Mesenteric fat pad (tissue), 1 donor: ENCODE measurements around the gene OR11A1. TPM values are rescaled to one million over a fixed set of nuclear protein-coding genes. Genes with fewer than 3 reads are reported as not detected.

Source experiments
- DNase-seq: peaks from one replicate; pipeline ENCODE4 v3.0.0-alpha.2; 2020; ENCODE audit warnings: low spot score
- long read RNA-seq: library from polyadenylated mRNA; unstranded; transcript quantifications from one replicate; pipeline ENCODE4 v2.0.0, GENCODE V29; 2020
- total RNA-seq: library from RNA; stranded (reverse); fragmentation: NEBNext Ultra II Directional; extraction: Animal tissue kit (Norgen Biotek cat#: 25700); gene quantifications from one replicate; pipeline ENCODE4 v1.2.1, GENCODE V29; 2021
- donor health status: DM: yes; HTN: yes; CAD: no.

The OR11A1 gene
- not detected for total RNA-seq
- long read RNA-seq = 0 reads

- DNase-seq = no peak
Measured at GRCh38 chr6:29456971-29457370, at the start of gene OR11A1, which contains the start of gene OR2H1. TSS of gene OR11A1 (minus strand) at chr6:29457071. CDS start at chr6:29427641, 29,430 bp downstream. TSS of gene OR2H1 (plus strand) at chr6:29457155. CDS start at chr6:29461770, 4,615 bp downstream.

GRCh38 chr6:29506446-29507067, 49.7 kb upstream of the OR11A1 start:
- no peak for DNase-seq

GRCh38 chr6:29505808-29506207, 48.9 kb upstream of the OR11A1 start:
- DNase-seq = no peak

GRCh38 chr6:29504961-29505360, 48.1 kb upstream of the OR11A1 start:
- no peak for DNase-seq

- no peak for DNase-seq
Measured at GRCh38 chr6:29502597-29502996, 45.7 kb upstream of the OR11A1 start.

- no peak for DNase-seq
Measured at GRCh38 chr6:29502181-29502580, 45.3 kb upstream of the OR11A1 start.

- no peak for DNase-seq
Measured at GRCh38 chr6:29501106-29501505, 44.2 kb upstream of the OR11A1 start.

- DNase-seq = no peak
Measured at GRCh38 chr6:29500594-29500993, 43.7 kb upstream of the OR11A1 start.

- peak; percentile 59 for DNase-seq
Measured at GRCh38 chr6:29499704-29500103, 42.8 kb upstream of the OR11A1 start.

GRCh38 chr6:29496961-29497360, 40.1 kb upstream of the OR11A1 start:
- DNase-seq = no peak

- DNase-seq = no peak
Measured at GRCh38 chr6:29495571-29495970, 38.7 kb upstream of the OR11A1 start.

GRCh38 chr6:29494131-29494530, 37.3 kb upstream of the OR11A1 start:
- no peak for DNase-seq

GRCh38 chr6:29493261-29493660, 36.4 kb upstream of the OR11A1 start:
- DNase-seq = no peak

- DNase-seq = no peak
Measured at GRCh38 chr6:29491574-29491973, 34.7 kb upstream of the OR11A1 start.

GRCh38 chr6:29490552-29490951, 33.7 kb upstream of the OR11A1 start:
- DNase-seq = no peak

GRCh38 chr6:29490055-29490454, 33.2 kb upstream of the OR11A1 start:
- DNase-seq = no peak

GRCh38 chr6:29489286-29489685, 32.4 kb upstream of the OR11A1 start:
- DNase-seq = no peak

GRCh38 chr6:29488874-29489273, 32.0 kb upstream of the OR11A1 start:
- DNase-seq = no peak

GRCh38 chr6:29487660-29488059, 30.8 kb upstream of the OR11A1 start, which contains the start of gene MAS1L:
TSS of gene MAS1L (minus strand) at chr6:29487956. CDS start at chr6:29487902, 54 bp downstream.
- DNase-seq = no peak

- DNase-seq = no peak
Measured at GRCh38 chr6:29487131-29487530, 30.3 kb upstream of the OR11A1 start.

- DNase-seq = no peak
Measured at GRCh38 chr6:29486577-29486976, 29.7 kb upstream of the OR11A1 start.

- no peak for DNase-seq
Measured at GRCh38 chr6:29483735-29484134, 26.9 kb upstream of the OR11A1 start.

- DNase-seq = no peak
Measured at GRCh38 chr6:29483186-29483585, 26.3 kb upstream of the OR11A1 start.
